ENCODE results near the gene ZNF17. TPM values are rescaled to one million over a fixed set of nuclear protein-coding genes. Genes with fewer than 3 reads are reported as not detected.

ZNF17 gene
- total and polyA plus RNA-seq, 5 donors: 3.6 to 12.1 (median 10.6) TPM

DNA sequence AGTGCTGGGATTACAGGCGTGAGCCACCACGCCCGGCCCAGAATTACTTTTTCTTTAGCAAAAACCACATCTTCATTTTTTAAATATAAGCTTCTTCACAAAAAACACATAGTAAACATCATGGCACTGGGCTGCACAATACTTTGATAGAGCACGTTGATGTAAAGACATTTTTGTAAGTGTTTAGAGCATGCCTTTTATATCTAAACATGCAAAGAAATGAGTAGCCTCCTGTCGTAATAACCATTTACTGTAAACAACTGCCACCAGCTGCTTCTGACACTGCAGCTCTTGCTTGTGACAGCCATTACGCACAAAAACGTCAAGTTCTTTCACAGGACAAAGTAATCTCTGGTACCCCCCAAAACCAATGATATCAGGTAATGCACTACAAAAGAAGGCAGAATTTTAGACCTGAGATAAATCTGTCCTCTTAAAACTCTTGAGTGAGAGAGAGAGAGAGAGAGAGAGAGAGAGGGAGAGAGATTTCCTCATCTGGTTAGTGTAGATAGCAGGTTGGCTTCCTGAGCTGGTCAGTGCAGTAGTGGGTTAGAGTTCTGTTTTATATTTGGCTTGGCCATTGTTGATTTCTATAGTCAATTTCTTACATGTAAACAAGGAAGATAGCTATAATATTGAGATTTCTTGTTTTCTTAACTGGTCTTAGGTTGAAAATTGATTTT, 28.0 kb upstream of the ZNF17 start:
- peaks cover 2% of the 10 kb centered on the region for H3K9me3 ChIP-seq (ENCODE audit: control insufficient read depth, low read length)
- H3K27me3 ChIP-seq (ENCODE audit: control insufficient read depth, insufficient read depth): no peaks in the 10 kb centered on the region
- ATAC-seq (no peak), DNase-seq (no peak)
- no peak overlapping the region for H3K4me3 ChIP-seq (ENCODE audit: low read length)
- intact Hi-C loops (cut with DNase I): no loop called here
- H3K27ac ChIP-seq (ENCODE audit: low read length): no peak overlapping the region
- WGBS: 83% methylated on average over 7 of the region's 7 CpGs
- no peaks in the 10 kb centered on the region for H3K4me1 ChIP-seq (ENCODE audit: control insufficient read depth, insufficient read depth, low read length)

DNA sequence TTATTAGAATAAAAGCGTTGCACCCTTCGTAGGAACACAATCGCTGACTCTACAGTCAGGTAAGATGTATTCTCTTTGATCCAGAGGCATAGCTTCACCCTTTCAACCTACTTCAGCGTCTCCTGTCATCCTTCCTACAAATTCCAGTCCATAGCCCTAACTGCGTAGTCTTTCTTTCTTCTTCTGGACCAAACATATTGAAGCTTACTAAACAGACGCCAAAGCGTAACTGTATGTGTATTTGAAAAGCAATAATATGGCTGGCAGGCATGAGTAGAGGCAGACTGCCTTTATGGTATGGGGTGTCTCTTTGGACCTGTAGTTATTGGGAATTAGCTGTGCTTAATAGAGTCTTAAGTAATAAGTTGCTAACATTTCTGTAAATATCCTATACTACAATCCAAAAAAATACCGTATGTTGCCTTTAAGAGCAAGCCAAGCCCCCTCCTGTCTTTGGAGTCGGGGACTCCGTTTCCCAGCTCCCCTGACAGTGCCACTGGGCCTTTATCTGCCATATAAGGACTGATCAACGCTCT, 21.7 kb upstream of the ZNF17 start:
- 57% methylated on average over 11 of the region's 11 CpGs for WGBS
- H3K27ac ChIP-seq (ENCODE audit: low read length): peak overlapping the region; percentile 59
- no peak for ATAC-seq
- no peaks in the 10 kb centered on the region for H3K9me3 ChIP-seq (ENCODE audit: control insufficient read depth, low read length)
- H3K27me3 ChIP-seq (ENCODE audit: control insufficient read depth, insufficient read depth): no peaks in the 10 kb centered on the region
- H3K4me1 ChIP-seq (ENCODE audit: control insufficient read depth, insufficient read depth, low read length): peaks cover 2% of the 10 kb centered on the region
- no peak for DNase-seq
- peak overlapping the region; percentile 86 for H3K4me3 ChIP-seq (ENCODE audit: low read length)
- intact Hi-C loops (cut with DNase I): no loop called here

DNA sequence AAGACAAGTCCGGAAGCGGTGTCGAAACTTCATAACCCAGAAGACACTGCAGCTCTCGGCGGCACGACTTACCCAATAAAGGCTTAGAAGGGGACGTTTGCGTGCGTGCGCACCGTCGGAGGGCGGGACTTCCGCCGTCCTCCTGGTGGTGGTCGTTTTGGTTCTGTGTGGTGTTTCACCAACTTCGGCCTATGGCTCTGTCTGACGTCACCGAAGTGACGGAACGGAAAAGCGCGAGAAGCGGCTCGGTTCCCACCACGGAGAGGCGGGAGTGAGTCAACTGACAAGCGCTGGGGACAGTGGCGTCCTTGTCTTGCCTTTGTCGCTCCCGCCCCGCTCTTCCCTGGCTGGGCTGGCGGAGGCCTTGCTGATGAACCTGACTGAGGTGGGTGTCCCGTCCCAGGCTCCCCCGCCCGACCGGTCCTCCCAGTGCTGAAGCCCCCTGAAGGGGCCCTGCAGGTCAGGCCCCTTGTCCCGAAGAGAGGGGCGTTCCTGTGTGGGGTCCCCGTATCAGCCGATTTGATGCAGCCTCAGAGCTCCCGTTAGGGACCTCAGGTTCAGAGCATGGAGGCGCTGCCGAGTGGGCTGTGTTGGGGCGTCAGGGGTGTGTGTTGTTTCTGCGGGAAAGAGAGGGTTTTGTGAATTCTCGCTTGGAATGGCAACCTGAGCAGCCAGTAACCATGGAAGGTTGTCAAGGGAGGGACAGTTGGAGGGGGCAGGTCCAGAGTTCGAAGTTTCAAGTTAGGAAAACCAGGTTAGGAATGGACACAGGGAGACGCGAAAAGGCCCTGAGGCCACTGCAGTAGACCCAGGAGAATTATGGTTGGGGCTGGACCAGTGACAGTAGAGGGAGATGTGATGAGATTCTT, 21.0 kb upstream of the ZNF17 start, which contains the start of gene ZNF548:
Gene ZNF548, plus strand, starts transcription at position 125 of the 869 bp plus-strand sequence. Its CDS starts 246 bp downstream, at position 371.
- ATAC-seq (peak; percentile 99 to 100), DNase-seq (peak; percentile 97 to 98 (median 98))
- Histone ChIP-seq H3K4me3 (ENCODE audit: low read length) (peak within 1 kb of the TSS; percentile 86), H3K4me1 (ENCODE audit: control insufficient read depth, insufficient read depth, low read length) (peaks cover 2% of the 10 kb centered on the region), H3K27me3 (ENCODE audit: control insufficient read depth, insufficient read depth) (no peaks in the 10 kb centered on the region), H3K9me3 (ENCODE audit: control insufficient read depth, low read length) (no peaks in the 10 kb centered on the region), H3K27ac (ENCODE audit: low read length) (peak within 1 kb of the TSS; percentile 86)
- intact Hi-C loops (cut with DNase I): no loop called here
- WGBS: under 1% methylated on average over 50 of the region's 50 CpGs

DNA sequence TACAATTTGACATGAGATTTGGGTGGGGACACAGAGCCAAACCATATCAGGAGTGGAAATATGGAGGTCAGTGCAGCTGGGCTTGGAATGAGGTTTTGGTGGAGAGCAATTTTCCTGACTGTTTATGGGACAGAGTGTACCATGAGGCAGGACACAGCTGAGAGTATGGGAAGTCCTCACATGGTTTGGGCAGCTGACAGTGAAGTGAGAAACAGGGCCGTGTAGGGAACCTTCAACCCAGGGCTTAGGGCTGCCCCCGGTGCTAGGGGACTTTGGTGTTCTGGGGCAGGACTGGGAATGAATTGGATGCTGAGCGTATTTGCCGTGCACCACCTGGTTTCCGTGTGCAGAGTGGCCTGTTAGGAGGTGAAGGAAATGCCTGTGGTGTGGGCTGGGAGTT, 15.3 kb upstream of the ZNF17 start:
- peak; percentile 47 to 53 for ATAC-seq

DNA sequence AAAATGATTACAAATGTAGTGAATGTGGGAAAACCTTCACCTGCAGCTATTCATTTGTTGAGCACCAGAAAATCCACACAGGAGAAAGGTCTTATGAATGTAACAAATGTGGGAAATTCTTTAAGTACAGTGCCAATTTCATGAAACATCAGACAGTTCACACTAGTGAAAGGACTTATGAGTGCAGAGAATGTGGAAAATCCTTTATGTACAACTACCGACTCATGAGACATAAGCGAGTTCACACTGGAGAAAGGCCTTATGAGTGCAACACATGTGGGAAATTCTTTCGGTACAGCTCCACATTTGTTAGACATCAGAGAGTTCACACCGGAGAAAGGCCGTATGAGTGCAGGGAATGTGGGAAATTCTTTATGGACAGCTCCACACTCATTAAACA, 12.1 kb upstream of the ZNF17 start:
- no peak overlapping the region for H3K4me3 ChIP-seq (ENCODE audit: low read length)
- ATAC-seq (no peak), DNase-seq (no peak)
- no peak overlapping the region for H3K27ac ChIP-seq (ENCODE audit: low read length)
- intact Hi-C loops (cut with DNase I): no loop called here
- no peaks in the 10 kb centered on the region for H3K27me3 ChIP-seq (ENCODE audit: control insufficient read depth, insufficient read depth)
- peaks cover 10% of the 10 kb centered on the region for H3K9me3 ChIP-seq (ENCODE audit: control insufficient read depth, low read length)
- WGBS: 97% methylated on average over 5 of the region's 5 CpGs
- H3K4me1 ChIP-seq (ENCODE audit: control insufficient read depth, insufficient read depth, low read length): peaks cover 8% of the 10 kb centered on the region

More for the DNA sequence above, 15.3 kb upstream of the ZNF17 start:
- WGBS: 79% methylated on average over 5 of the region's 5 CpGs
- intact Hi-C loops (cut with DNase I): no loop called here
- no peak for DNase-seq
- Histone ChIP-seq H3K9me3 (ENCODE audit: control insufficient read depth, low read length) (peaks cover 8% of the 10 kb centered on the region), H3K4me3 (ENCODE audit: low read length) (no peak overlapping the region), H3K27ac (ENCODE audit: low read length) (peak overlapping the region; percentile 72), H3K27me3 (ENCODE audit: control insufficient read depth, insufficient read depth) (no peaks in the 10 kb centered on the region), H3K4me1 (ENCODE audit: control insufficient read depth, insufficient read depth, low read length) (peaks cover 9% of the 10 kb centered on the region)

DNA sequence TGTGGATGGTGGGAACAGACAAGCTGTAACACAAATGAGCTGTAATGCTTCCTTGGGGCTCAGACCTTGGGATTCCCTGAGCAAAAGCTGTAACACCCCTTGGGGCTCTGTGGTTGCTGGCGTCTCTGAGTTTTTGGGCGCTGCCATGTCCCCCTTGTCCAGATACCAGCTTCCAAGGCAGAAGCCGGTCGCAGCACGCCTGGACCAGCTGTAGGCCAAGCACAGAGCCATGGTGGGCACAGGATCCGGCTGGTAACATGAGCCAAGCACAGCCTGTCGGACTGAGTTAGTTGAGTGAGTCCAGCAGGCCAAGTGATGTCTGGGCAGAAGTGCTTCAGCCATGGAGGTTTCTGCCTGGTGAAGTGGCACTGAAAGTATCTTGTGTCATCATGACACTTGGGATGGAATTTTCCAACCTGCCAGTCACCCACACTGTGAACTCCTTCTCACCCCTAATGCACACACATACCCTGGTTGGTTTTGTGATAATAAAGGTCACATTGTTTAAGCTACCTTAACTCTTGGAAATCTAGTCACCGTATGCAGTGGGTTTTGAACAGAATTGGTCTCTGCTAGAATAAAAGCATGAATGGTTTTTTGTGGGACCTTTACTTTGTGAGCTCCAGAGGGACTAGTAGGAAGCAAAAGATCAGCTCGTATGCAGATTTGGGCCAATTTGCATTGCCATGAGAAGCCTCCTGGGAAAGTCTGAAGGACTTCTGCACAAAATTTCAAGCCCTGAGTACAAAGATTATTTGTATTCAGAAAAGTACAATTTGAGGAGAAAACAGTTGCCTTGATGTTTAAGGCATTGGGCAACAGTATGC, 7.0 kb upstream of the ZNF17 start:
- intact Hi-C loops (cut with DNase I): no loop called here

DNA sequence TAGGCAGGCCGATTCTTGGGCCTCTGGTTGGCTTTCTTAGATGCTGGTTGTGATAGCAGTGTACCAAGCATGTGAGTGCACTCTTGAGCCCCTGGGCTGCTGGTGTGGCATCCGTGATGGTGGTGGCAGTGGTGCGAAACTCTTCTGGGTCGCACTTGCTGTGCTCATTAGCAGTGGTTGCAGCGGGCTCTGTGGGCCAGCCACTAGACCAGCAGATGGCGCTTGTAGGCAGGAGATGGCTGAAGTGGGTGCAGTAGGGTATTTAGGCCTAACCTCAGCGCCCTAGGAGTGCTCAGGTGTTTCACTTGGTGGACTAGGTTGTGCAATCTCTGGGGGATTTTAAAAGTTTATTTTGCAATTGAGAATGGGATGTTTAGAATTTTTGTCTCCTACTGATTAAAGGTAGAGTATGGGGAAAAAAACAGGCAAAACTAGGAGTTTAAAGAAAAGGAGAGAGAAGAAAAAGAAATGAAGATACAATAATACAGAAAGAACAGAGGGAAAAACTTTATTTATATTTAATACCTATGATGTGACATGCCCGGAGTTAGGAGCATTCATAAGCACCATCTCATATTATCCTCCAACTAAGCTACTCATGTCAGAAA, 4.3 kb upstream of the ZNF17 start:
- H3K4me1 ChIP-seq (ENCODE audit: control insufficient read depth, insufficient read depth, low read length): peaks cover 2% of the 10 kb centered on the region
- ATAC-seq: peak; percentile 45 to 69
- peak; percentile 60 to 75 (median 74) for DNase-seq
- intact Hi-C loops (cut with DNase I): no loop called here
- no peaks in the 10 kb centered on the region for H3K27me3 ChIP-seq (ENCODE audit: control insufficient read depth, insufficient read depth)
- peaks cover 2% of the 10 kb centered on the region for H3K9me3 ChIP-seq (ENCODE audit: control insufficient read depth, low read length)
- WGBS: 12% methylated on average over 8 of the region's 8 CpGs
- no peak overlapping the region for H3K27ac ChIP-seq (ENCODE audit: low read length)
- no peak overlapping the region for H3K4me3 ChIP-seq (ENCODE audit: low read length)

More for the DNA sequence above, 7.0 kb upstream of the ZNF17 start:
- no peaks in the 10 kb centered on the region for H3K27me3 ChIP-seq (ENCODE audit: control insufficient read depth, insufficient read depth)
- H3K27ac ChIP-seq (ENCODE audit: low read length): no peak overlapping the region
- WGBS: 89% methylated on average over 9 of the region's 9 CpGs
- ATAC-seq: no peak
- H3K4me3 ChIP-seq (ENCODE audit: low read length): no peak overlapping the region
- peaks cover 3% of the 10 kb centered on the region for H3K9me3 ChIP-seq (ENCODE audit: control insufficient read depth, low read length)
- no peak for DNase-seq
- peaks cover 2% of the 10 kb centered on the region for H3K4me1 ChIP-seq (ENCODE audit: control insufficient read depth, insufficient read depth, low read length)

DNA sequence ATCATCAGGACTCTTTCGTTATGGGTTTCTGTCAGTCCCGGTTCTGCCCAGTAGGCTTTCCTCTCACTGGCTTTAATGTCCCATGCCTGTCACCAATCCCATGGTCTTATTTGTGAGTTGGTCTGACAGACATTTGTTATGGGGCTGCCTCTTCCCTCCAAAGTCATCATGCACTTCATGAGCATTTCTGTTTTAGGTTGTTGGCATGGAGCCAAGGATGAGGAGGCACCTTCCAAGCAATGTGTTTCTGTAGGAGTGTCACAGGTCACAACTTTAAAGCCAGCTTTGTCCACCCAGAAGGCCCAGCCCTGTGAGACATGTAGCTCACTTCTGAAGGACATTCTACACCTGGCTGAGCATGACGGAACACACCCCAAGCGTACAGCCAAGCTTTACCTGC, 8.5 kb downstream of the ZNF17 start:
- intact Hi-C loops (cut with DNase I): no loop called here

DNA sequence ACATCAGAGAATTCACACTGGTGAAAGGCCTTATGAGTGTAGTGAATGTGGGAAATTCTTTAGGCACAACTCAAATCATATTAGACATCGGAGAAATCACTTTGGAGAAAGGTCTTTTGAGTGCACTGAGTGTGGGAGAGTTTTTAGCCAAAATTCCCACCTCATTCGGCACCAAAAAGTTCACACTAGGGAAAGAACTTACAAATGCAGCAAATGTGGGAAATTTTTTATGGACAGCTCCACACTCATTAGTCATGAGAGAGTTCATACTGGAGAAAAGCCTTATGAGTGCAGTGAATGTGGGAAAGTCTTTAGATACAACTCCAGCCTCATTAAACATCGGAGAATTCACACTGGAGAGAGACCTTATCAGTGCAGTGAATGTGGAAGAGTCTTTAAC, 10.1 kb downstream of the ZNF17 start:
- intact Hi-C loops (cut with DNase I): no loop called here
- H3K9me3 ChIP-seq (ENCODE audit: control insufficient read depth, low read length): peaks cover 3% of the 10 kb centered on the region
- DNase-seq (no peak), ATAC-seq (no peak)
- 97% methylated on average over 3 of the region's 3 CpGs for WGBS
- no peaks in the 10 kb centered on the region for H3K4me1 ChIP-seq (ENCODE audit: control insufficient read depth, insufficient read depth, low read length)
- H3K27me3 ChIP-seq (ENCODE audit: control insufficient read depth, insufficient read depth): no peaks in the 10 kb centered on the region
- H3K27ac ChIP-seq (ENCODE audit: low read length): no peak overlapping the region
- no peak overlapping the region for H3K4me3 ChIP-seq (ENCODE audit: low read length)

More for the DNA sequence above, 8.5 kb downstream of the ZNF17 start:
- DNase-seq: no peak
- peaks cover 3% of the 10 kb centered on the region for H3K9me3 ChIP-seq (ENCODE audit: control insufficient read depth, low read length)
- H3K27me3 ChIP-seq (ENCODE audit: control insufficient read depth, insufficient read depth): no peaks in the 10 kb centered on the region
- no peak overlapping the region for H3K4me3 ChIP-seq (ENCODE audit: low read length)
- ATAC-seq: no peak
- H3K27ac ChIP-seq (ENCODE audit: low read length): no peak overlapping the region
- 95% methylated on average over 4 of the region's 4 CpGs for WGBS
- H3K4me1 ChIP-seq (ENCODE audit: control insufficient read depth, insufficient read depth, low read length): no peaks in the 10 kb centered on the region

DNA sequence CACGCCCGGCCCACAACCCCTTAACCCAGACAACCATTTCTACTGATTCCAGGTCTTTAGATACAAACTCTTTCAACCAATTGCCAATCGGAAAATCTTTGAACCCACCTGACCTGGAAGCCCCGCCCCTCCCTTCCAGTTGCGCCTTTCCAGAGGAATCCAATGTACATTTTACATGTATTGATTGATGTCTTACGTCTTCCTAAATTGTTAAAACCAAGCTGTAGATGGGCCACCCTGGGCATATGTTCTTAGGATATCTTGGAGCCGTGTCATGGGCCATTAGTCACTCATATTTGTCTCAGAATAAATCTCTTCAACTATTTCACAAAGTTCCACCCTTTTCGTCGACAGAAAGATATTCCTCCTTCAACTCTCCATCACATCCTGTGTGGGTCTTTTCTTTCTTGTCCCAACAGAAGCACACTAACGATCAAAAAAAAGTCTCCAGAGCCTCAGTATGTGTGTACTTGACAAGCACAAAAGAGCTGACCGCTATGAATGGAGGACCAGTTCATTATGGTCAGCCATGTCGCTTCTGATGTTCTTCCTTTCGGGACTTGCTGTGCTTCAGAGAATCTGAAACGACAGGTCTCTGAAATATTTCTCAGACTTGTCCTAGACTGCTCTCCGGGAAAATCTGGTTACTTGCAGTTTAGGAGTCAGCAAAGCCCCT, 23.6 kb downstream of the ZNF17 start:
- peaks cover 9% of the 10 kb centered on the region for H3K4me1 ChIP-seq (ENCODE audit: control insufficient read depth, insufficient read depth, low read length)
- H3K27me3 ChIP-seq (ENCODE audit: control insufficient read depth, insufficient read depth): no peaks in the 10 kb centered on the region
- no peaks in the 10 kb centered on the region for H3K9me3 ChIP-seq (ENCODE audit: control insufficient read depth, low read length)
- ATAC-seq: peak in 1 of 2 donors; percentile 14
- peak in 1 of 3 donors; percentile 41 for DNase-seq
- H3K27ac ChIP-seq (ENCODE audit: low read length): no peak overlapping the region
- 23% methylated on average over 15 of the region's 15 CpGs for WGBS
- peak overlapping the region; percentile 75 for H3K4me3 ChIP-seq (ENCODE audit: low read length)
- intact Hi-C loops (cut with DNase I): no loop called here
